Body of pancreas (tissue), 4 donors: ENCODE measurements around the gene HIBCH. TPM values are rescaled to one million over a fixed set of nuclear protein-coding genes. Genes with fewer than 3 reads are reported as not detected.
"Not testable (repeated sequence)": the region's sequence is repeated elsewhere in the genome, so short reads cannot be mapped to it uniquely, and the experiment has no call there.

Experiments
- ATAC-seq: fragments of 150-250 bp; one replicate; pipeline ENCODE4 v1.9.1; 2016
- DNase-seq, 4 donors: peaks; one replicate each; pipeline ENCODE4 v3.0.0-alpha.2; 2019
- H3K27ac ChIP-seq, 4 donors: fragments of 200-600 bp; sonication (generic); 1 replicate in 3 of 4; 2 replicates in 1 of 4; pipeline versions ENCODE4 v1.5.1 to v1.6.1; 2016 to 2019; ENCODE audit warnings: mild to moderate bottlenecking in 1 of 4, mixed read lengths in 1 of 4, moderate library complexity in 1 of 4
- H3K27me3 ChIP-seq, 2 donors: fragments of 200-600 bp; sonication (generic); one replicate each; pipeline ENCODE4 v1.6.0; 2016; ENCODE audit warnings: mild to moderate bottlenecking in 1 of 2
- H3K36me3 ChIP-seq, 2 donors: fragments of 200-600 bp; sonication (generic); replicated peaks in 1 of 2; 2 replicates each; pipeline ENCODE4 v1.5.1; 2016; ENCODE audit warnings: low read depth in 2 of 2; ENCODE audit not compliant: insufficient read depth in 1 of 2
- H3K4me1 ChIP-seq: fragments of 200-600 bp; sonication (generic); one replicate; pipeline ENCODE4 v1.6.0; 2016
- H3K4me3 ChIP-seq, 2 donors: fragments of 200-600 bp; sonication (generic); 1 replicate in 1 of 2; 2 replicates in 1 of 2; pipeline ENCODE4 v1.5.1; 2016 to 2019
- H3K9me3 ChIP-seq, 3 donors: fragments of 200-600 bp; sonication (generic); 1 replicate in 2 of 3; 2 replicates in 1 of 3; pipeline ENCODE4 v1.5.1; 2016
- POLR2A ChIP-seq, 3 donors: fragments of 450-650 bp; IDR thresholded peaks; one replicate each; pipeline ENCODE4 v1.6.1; 2016; ENCODE audit warnings: antibody characterized with exemption in 3 of 3, mild to moderate bottlenecking in 2 of 3
- WGBS, 2 donors: methylation state at CpG; one replicate each; pipeline ENCODE4 v1.1.5; 2017; 5-methylcytosine and 5-hydroxymethylcytosine counted together
- intact Hi-C: fragments of 100-400 bp; cut with DNase I; formaldehyde crosslinking; loops from one replicate; pipeline ENCODE4 v1.15.1; 2023
- total RNA-seq, 2 donors: library from RNA; depleted of rRNA; stranded (reverse); fragments of >200 nt; gene quantifications; one replicate each; pipeline ENCODE4 v1.1.0, GENCODE V29; 2016
- TF ChIP-seq, protein P1 (sequence below), 7 experiments: fragments of 450-650 bp in 4 of 7; fragments of 200-600 bp in 3 of 7; sonication (generic) in 3 of 7; IDR thresholded peaks; one replicate each; pipeline ENCODE4 v1.5.1; 2016 to 2019; ENCODE audit warnings: antibody characterized with exemption in 7 of 7

HIBCH gene
- total RNA-seq, 2 donors from 2014 or later = 19.4 to 21.3 TPM

DNA sequence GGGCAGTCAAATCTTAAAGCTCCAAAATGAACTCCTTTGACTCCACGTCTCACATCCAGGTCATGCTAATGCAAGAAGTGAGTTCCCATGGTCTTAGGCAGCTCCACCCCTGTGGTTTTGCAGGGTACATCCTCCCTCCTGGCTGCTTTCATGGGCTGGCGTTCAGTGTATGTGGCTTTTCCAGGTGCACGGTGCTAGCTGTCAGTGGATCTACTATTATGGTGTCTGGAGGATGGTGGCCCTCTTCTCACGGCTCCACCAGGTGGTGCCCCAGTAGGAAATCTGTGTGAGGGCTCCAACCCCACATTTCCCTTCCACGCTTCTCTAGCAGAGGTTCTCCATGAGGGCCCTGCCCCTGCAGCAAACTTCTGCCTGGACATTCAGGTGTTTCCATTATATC is 151.9 kb downstream of the HIBCH start:
- no peak for ATAC-seq
- Histone ChIP-seq H3K4me3 (no peak overlapping the region), H3K4me1 (no peaks in the 10 kb centered on the region), H3K9me3 (no peaks in the 10 kb centered on the region), H3K27ac (no peak overlapping the region), H3K36me3 (no peaks in the 10 kb centered on the region), H3K27me3 (no peaks in the 10 kb centered on the region)
- 81 to 90% methylated on average over 4 to 5 of the region's 5 CpGs for WGBS, 2 donors
- intact Hi-C loops = no loop called here
- no peak for TF ChIP-seq POLR2A (IDR thresholded peaks at IDR 0.05)
- TF ChIP-seq, protein P1, sequence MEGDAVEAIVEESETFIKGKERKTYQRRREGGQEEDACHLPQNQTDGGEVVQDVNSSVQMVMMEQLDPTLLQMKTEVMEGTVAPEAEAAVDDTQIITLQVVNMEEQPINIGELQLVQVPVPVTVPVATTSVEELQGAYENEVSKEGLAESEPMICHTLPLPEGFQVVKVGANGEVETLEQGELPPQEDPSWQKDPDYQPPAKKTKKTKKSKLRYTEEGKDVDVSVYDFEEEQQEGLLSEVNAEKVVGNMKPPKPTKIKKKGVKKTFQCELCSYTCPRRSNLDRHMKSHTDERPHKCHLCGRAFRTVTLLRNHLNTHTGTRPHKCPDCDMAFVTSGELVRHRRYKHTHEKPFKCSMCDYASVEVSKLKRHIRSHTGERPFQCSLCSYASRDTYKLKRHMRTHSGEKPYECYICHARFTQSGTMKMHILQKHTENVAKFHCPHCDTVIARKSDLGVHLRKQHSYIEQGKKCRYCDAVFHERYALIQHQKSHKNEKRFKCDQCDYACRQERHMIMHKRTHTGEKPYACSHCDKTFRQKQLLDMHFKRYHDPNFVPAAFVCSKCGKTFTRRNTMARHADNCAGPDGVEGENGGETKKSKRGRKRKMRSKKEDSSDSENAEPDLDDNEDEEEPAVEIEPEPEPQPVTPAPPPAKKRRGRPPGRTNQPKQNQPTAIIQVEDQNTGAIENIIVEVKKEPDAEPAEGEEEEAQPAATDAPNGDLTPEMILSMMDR (IDR thresholded peaks at IDR 0.05) = no peak
- DNase-seq = no peak

DNA sequence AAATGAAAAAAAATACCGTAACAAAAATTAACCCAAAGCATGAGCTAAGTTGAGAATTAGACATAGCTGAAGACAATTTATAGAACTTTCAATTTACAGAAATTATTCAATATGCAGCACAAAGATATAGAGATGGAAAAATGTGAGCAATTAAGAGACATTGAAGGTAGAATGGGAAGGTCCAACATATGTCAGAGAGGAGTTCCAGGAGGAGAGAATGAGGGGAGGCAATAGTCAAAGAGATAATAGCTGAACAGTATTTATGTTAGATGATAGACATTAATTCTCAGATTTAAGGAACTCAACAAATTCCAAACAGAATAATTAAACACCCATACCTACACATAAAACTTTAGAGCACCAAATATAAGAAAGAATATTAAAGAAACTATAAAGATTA is 154.1 kb downstream of the HIBCH start:
- no peak overlapping the region for H3K27ac ChIP-seq
- DNase-seq (no peak), ATAC-seq (no peak)
- 85 to 94% methylated on average over 1 of the region's 1 CpG for WGBS, 2 donors
- no peaks in the 10 kb centered on the region for H3K4me1 ChIP-seq
- no peaks in the 10 kb centered on the region for H3K27me3 ChIP-seq
- no peak overlapping the region for H3K4me3 ChIP-seq
- intact Hi-C loops = no loop called here
- H3K36me3 ChIP-seq = no peaks in the 10 kb centered on the region
- no peaks in the 10 kb centered on the region for H3K9me3 ChIP-seq
- TF ChIP-seq POLR2A (IDR thresholded peaks at IDR 0.05) = no peak
- TF ChIP-seq, protein P1 (IDR thresholded peaks at IDR 0.05) = no peak

DNA sequence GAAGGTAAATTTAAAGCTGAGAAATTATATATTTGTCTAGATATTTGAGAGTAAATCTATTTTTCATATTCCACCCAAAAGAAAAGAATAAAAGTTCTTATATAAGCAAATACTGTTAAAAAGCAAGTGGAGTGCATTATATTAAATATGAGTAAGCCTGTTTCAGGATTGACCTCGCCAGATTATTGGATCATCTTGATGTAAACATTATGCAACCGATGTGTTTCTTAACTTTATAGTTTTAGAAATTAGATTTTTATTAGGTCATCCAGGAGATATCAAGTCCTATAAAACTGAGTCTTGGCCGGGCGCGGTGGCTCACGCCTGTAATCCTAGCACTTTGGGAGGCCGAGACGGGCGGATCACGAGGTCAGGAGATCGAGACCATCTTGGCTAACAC is 156.8 kb downstream of the HIBCH start:
- Histone ChIP-seq H3K4me1 (no peaks in the 10 kb centered on the region), H3K9me3 (no peaks in the 10 kb centered on the region), H3K4me3 (no peak overlapping the region), H3K27ac (no peak overlapping the region), H3K36me3 (no peaks in the 10 kb centered on the region), H3K27me3 (no peaks in the 10 kb centered on the region)
- no peak for ATAC-seq
- intact Hi-C loops = no loop called here
- 95 to 96% methylated on average over 11 of the region's 11 CpGs for WGBS, 2 donors
- no peak for DNase-seq
- TF ChIP-seq, protein P1 (IDR thresholded peaks at IDR 0.05) = no peak
- TF ChIP-seq POLR2A (IDR thresholded peaks at IDR 0.05) = no peak

DNA sequence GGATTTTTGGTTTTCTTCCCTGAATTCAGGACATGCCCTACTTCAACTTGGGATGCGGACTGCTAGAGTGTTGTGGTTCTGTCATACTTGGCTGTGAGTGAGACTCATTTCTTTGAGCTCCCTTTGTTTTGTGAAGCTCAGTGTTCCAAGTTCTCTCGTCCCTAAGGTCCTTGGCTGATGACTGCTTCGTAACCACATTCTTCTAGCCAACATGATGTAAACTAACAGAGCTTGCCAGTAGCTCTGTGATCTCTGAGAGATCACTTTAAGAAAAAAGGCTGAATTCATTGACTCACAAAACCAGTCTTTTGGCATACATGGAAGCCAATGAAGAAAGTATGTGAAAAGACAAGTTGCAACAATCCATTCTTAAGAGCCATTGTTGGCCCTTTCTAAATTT is 160.2 kb downstream of the HIBCH start:
- Histone ChIP-seq H3K4me3 (no peak overlapping the region), H3K27ac (no peak overlapping the region), H3K27me3 (no peaks in the 10 kb centered on the region), H3K9me3 (no peaks in the 10 kb centered on the region), H3K4me1 (no peaks in the 10 kb centered on the region), H3K36me3 (no peaks in the 10 kb centered on the region)
- ATAC-seq (peak; percentile 33), DNase-seq (peak in 1 of 4 donors; percentile 12)
- WGBS, 2 donors = 79 to 90% methylated on average over 3 of the region's 3 CpGs
- no peak for TF ChIP-seq POLR2A (IDR thresholded peaks at IDR 0.05)
- TF ChIP-seq, protein P1 (IDR thresholded peaks at IDR 0.05) = no peak
- intact Hi-C loops = no loop called here

DNA sequence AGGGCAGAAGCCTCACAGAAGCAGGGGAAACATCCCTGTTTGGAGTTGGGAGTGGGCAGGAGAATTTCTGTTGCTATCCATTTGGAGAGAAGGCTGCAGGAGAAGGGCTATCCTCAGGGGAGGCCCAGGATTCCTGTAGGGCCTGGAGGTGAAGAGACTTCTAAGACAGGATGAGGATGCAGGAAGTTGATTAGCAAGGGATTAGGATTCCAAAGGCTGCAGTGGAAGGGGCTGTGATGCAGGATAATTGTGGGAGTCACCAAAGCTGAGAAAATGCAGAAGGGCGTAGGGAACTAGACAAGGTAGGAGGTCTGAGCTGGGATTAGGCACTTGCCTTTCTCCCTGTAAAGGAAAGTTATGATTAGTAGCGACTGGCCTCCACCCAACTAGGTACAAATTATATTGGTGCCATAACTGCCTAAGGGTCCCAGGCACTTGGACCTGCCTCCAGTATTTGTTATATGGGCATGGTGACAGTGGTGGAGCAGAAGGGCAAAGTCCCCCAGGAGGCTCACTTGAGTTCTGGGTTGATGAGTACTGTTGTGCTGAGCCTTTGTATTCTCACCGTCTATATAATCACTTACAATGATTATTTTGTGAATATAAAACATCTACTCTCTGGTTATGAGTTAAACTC is 160.7 kb downstream of the HIBCH start:
- TF ChIP-seq, protein P1 (IDR thresholded peaks at IDR 0.05) = no peak
- no peak for TF ChIP-seq POLR2A (IDR thresholded peaks at IDR 0.05)
- Histone ChIP-seq H3K4me3 (no peak overlapping the region), H3K27ac (no peak overlapping the region), H3K9me3 (no peaks in the 10 kb centered on the region), H3K36me3 (no peaks in the 10 kb centered on the region), H3K27me3 (no peaks in the 10 kb centered on the region), H3K4me1 (no peaks in the 10 kb centered on the region)
- ATAC-seq (no peak), DNase-seq (no peak)
- 90 to 95% methylated on average over 3 of the region's 3 CpGs for WGBS, 2 donors
- intact Hi-C loops = no loop called here

DNA sequence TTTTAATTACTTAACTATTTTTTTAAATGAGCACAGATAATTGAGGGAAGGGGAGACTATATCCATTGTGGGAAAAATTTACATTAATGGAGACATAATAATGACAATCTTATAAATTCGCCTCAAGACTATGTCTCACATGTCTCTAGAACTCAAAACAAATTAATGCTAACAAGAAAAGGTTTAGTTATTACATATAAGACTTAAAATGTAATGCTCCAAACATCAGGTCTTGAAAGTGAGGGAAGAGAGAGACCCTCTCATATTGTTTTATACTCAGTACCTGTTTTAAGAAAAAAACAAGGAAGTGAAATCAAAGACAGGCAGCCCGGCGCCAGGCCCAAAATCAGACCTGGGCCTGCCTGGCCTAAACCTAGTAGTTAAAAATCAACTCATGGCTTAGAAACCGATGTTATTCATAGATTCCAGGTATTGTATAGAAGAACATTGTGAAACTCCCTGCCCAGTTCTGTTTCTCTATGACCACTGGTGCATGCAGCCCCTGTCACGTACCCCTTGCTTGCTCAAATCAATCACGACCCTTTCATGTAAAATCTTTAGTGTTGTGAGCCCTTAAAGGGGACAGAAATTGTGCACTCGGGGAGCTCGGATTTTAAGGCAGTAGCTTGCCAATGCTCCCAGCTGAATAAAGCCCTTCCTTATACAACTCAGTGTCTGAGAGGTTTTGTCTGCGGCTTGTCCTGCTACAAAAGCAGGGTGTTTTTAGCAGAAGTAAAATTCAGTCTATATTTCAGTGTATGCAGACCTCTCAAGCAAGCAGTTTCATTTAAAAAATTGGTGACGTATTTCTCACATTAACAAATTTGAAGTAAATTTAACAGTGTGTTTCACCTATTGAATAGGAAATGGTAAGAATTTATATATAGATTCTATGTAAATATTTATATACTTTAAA is 161.8 kb downstream of the HIBCH start:
- H3K4me3 ChIP-seq, H3K9me3 ChIP-seq, H3K4me1 ChIP-seq, H3K36me3 ChIP-seq, ATAC-seq, H3K27me3 ChIP-seq, intact Hi-C loops, H3K27ac ChIP-seq, DNase-seq: not testable (repeated sequence)
- 77 to 84% methylated on average over 10 of the region's 10 CpGs for WGBS, 2 donors
